ENCODE measurements around the gene L3MBTL2.

L3MBTL2 gene

GRCh38 chr22:41215409-41215808 lies 10.3 kb downstream of the L3MBTL2 start:
- no peak for DNase-seq

- no peak for DNase-seq
These were observed 10.8 kb downstream of the L3MBTL2 start for GRCh38 chr22:41215926-41216325.

- peak; percentile 9 for DNase-seq
These were observed 11.9 kb downstream of the L3MBTL2 start for GRCh38 chr22:41216984-41217383.

GRCh38 chr22:41217553-41218157 lies 12.5 kb downstream of the L3MBTL2 start:
- peak; percentile 94 for DNase-seq

- DNase-seq = no peak
These were observed 17.9 kb downstream of the L3MBTL2 start for GRCh38 chr22:41222846-41223507.

- DNase-seq = no peak
These were observed 18.4 kb downstream of the L3MBTL2 start for GRCh38 chr22:41223535-41223934.

- no peak for DNase-seq
These were observed 21.9 kb downstream of the L3MBTL2 start for GRCh38 chr22:41226723-41227655.

- DNase-seq = no peak
These were observed 24.1 kb downstream of the L3MBTL2 start for GRCh38 chr22:41229215-41229614.

GRCh38 chr22:41229730-41230400 lies 24.8 kb downstream of the L3MBTL2 start:
- DNase-seq = no peak

- no peak for DNase-seq
These were observed 25.3 kb downstream of the L3MBTL2 start for GRCh38 chr22:41230401-41230785.

GRCh38 chr22:41231369-41231768 lies 26.3 kb downstream of the L3MBTL2 start:
- no peak for DNase-seq

GRCh38 chr22:41234815-41235695 lies 29.9 kb downstream of the L3MBTL2 start:
- no peak for DNase-seq

- no peak for DNase-seq
These were observed 32.1 kb downstream of the L3MBTL2 start for GRCh38 chr22:41237036-41237706.

GRCh38 chr22:41237707-41238569 lies 32.8 kb downstream of the L3MBTL2 start:
- DNase-seq = peak; percentile 42

GRCh38 chr22:41238570-41239442 lies 33.7 kb downstream of the L3MBTL2 start:
- no peak for DNase-seq

- DNase-seq = no peak
These were observed 34.5 kb downstream of the L3MBTL2 start for GRCh38 chr22:41239443-41240128.

GRCh38 chr22:41240377-41241132 lies 35.4 kb downstream of the L3MBTL2 start, which contains the start of gene CHADL:
Gene CHADL, minus strand, starts transcription at chr22:41240931. Its CDS starts 50 bp downstream, at chr22:41240881.
- DNase-seq = no peak

Measured in fibroblast of skin of scalp (primary cell).